Ishikawa (cell line): Measurements from ENCODE around the gene EFNA1.

Source experiments
- CEBPB ChIP-seq: IDR thresholded peaks from 2 replicates; pipeline ENCODE4 v1.6.1; 2012
- CREB1 ChIP-seq: IDR thresholded peaks from 2 replicates; pipeline ENCODE4 v1.6.1; 2012; ENCODE audit warnings: low read depth
- EGR1 ChIP-seq: IDR thresholded peaks from 2 replicates; pipeline ENCODE4 v1.6.1; 2012
- EP300 ChIP-seq: IDR thresholded peaks from 2 replicates; pipeline ENCODE4 v1.6.1; 2012; ENCODE audit warnings: borderline replicate concordance
- FOXM1 ChIP-seq: IDR thresholded peaks from 2 replicates; pipeline ENCODE4 v1.6.1; 2012; ENCODE audit warnings: low read depth, borderline replicate concordance
- NFIC ChIP-seq: IDR thresholded peaks from 2 replicates; pipeline ENCODE4 v1.6.1; 2012
- RAD21 ChIP-seq: IDR thresholded peaks from 2 replicates; pipeline ENCODE4 v1.6.1; 2012; ENCODE audit warnings: low read depth
- TAF1 ChIP-seq: IDR thresholded peaks from 2 replicates; pipeline ENCODE4 v1.6.1; 2012; ENCODE audit warnings: low read depth, mild to moderate bottlenecking
- TCF12 ChIP-seq: IDR thresholded peaks from 2 replicates; pipeline ENCODE4 v1.6.1; 2012; ENCODE audit warnings: low read depth
- TEAD4 ChIP-seq: IDR thresholded peaks from 2 replicates; pipeline ENCODE4 v1.6.1; 2012
- YY1 ChIP-seq: IDR thresholded peaks from 2 replicates; pipeline ENCODE4 v1.6.1; 2012; ENCODE audit warnings: low read depth
- ZBTB7A ChIP-seq: IDR thresholded peaks from 2 replicates; pipeline ENCODE4 v1.6.1; 2012; ENCODE audit warnings: low read depth
- TF ChIP-seq, protein P1 (sequence below): IDR thresholded peaks from 2 replicates; pipeline ENCODE4 v1.6.1; 2012
- TF ChIP-seq, protein P2 (sequence below): IDR thresholded peaks from 2 replicates; pipeline ENCODE4 v1.6.1; 2012
- TF ChIP-seq, protein P3 (sequence below): IDR thresholded peaks from 2 replicates; pipeline ENCODE4 v1.6.1; 2012; ENCODE audit warnings: low read depth, mild to moderate bottlenecking

The EFNA1 gene

DNA sequence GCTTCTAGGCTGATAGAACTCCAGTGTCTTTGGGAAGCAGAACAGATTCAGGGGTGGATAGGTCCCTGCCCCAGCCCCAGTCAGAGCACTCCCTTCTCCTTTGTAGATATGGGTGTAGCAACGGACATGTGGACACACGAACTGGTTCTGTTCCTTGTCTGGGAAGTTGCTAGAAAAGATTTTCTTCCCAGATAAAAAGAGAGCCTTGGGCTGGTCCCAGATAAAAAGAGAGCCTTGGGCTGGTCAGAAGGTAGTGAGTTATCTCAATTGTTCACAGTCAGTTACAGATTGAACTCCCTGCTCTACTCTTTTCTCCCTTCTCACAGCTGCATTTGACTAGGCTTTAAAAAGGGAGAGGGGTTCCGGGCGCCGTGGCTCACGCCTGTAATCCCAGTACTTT, 7.4 kb upstream of the EFNA1 start:
- TF ChIP-seq, protein P1, sequence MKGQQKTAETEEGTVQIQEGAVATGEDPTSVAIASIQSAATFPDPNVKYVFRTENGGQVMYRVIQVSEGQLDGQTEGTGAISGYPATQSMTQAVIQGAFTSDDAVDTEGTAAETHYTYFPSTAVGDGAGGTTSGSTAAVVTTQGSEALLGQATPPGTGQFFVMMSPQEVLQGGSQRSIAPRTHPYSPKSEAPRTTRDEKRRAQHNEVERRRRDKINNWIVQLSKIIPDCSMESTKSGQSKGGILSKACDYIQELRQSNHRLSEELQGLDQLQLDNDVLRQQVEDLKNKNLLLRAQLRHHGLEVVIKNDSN = no peak
- no peak for TF ChIP-seq RAD21
- TF ChIP-seq TEAD4 = no peak
- no peak for TF ChIP-seq EGR1
- no peak for TF ChIP-seq TAF1
- no peak for TF ChIP-seq EP300

DNA sequence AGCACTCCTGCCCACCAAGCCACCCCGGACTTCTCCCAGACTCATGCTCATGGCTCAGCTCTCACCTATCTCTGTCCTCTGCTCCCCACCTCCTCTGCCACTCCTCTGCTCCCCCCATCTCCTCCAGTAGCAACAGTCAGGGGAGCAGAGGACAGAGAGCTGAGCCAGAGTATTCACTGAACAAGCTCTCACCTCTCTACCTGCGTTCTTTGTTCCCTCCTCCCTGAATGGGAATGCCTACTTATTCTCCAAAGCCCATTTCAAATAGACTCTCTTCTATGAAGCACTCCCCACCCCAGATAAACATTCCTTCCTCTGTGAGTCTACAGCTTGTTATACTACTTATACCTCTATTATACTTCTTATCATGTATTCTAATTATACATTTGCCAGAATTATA, 6.4 kb upstream of the EFNA1 start:
- no peak for TF ChIP-seq NFIC
- TF ChIP-seq RAD21 = no peak
- no peak for TF ChIP-seq CREB1
- no peak for TF ChIP-seq TAF1
- TF ChIP-seq FOXM1 = no peak
- no peak for TF ChIP-seq TCF12
- no peak for TF ChIP-seq YY1
- TF ChIP-seq TEAD4 = no peak
- TF ChIP-seq, protein P1 = no peak
- TF ChIP-seq CEBPB = no peak
- TF ChIP-seq, protein P2, sequence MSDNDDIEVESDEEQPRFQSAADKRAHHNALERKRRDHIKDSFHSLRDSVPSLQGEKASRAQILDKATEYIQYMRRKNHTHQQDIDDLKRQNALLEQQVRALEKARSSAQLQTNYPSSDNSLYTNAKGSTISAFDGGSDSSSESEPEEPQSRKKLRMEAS = no peak
- no peak for TF ChIP-seq ZBTB7A
- TF ChIP-seq, protein P3, sequence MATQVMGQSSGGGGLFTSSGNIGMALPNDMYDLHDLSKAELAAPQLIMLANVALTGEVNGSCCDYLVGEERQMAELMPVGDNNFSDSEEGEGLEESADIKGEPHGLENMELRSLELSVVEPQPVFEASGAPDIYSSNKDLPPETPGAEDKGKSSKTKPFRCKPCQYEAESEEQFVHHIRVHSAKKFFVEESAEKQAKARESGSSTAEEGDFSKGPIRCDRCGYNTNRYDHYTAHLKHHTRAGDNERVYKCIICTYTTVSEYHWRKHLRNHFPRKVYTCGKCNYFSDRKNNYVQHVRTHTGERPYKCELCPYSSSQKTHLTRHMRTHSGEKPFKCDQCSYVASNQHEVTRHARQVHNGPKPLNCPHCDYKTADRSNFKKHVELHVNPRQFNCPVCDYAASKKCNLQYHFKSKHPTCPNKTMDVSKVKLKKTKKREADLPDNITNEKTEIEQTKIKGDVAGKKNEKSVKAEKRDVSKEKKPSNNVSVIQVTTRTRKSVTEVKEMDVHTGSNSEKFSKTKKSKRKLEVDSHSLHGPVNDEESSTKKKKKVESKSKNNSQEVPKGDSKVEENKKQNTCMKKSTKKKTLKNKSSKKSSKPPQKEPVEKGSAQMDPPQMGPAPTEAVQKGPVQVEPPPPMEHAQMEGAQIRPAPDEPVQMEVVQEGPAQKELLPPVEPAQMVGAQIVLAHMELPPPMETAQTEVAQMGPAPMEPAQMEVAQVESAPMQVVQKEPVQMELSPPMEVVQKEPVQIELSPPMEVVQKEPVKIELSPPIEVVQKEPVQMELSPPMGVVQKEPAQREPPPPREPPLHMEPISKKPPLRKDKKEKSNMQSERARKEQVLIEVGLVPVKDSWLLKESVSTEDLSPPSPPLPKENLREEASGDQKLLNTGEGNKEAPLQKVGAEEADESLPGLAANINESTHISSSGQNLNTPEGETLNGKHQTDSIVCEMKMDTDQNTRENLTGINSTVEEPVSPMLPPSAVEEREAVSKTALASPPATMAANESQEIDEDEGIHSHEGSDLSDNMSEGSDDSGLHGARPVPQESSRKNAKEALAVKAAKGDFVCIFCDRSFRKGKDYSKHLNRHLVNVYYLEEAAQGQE = no peak
- TF ChIP-seq EGR1 = no peak
- no peak for TF ChIP-seq EP300

DNA sequence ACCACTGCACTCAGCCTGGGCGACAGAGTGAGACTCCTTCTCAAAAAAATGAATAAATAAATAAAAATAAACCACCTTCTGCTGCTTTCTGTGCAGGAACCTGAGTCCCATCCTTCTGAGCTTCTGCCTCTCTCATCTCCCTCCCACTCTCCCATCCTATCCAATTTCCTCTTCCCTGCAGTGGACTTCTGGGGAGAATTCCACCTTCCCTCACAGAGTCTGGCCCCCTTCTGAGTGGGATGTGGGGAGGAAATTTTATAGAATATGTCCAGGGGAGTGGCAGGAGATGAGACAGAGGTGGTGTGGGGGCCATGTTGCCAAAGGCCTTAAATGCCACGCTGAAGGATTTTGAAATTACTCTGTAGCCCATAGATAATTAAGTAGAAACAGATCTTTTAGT, 5.4 kb upstream of the EFNA1 start:
- TF ChIP-seq ZBTB7A (no peak), FOXM1 (no peak), EP300 (no peak), TEAD4 (no peak), RAD21 (no peak), EGR1 (no peak), CREB1 (no peak), YY1 (no peak), NFIC (no peak)
- TF ChIP-seq, protein P2 = no peak

DNA sequence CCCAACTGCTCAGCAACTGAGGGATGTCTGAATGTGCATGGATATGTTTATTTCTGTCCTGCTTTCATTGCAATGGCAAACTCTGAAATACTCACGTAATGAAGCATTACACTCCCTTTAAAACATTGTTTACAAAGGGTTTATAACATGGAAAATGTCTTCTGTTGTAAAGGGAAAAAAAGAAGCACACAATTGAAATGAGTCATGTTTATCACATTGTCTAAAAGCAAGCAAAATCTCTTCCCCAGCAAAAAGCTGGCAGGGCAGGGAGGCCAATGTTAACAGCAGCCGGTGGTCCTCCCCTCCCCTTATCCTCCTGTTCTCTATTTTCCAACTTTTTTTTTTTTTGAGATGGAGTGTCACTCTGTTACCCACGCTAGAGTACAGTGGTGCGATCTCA, 3.9 kb upstream of the EFNA1 start:
- TF ChIP-seq EP300 (no peak), CEBPB (no peak), TCF12 (no peak), FOXM1 (no peak)
- TF ChIP-seq, protein P3 = no peak
- TF ChIP-seq, protein P1 = no peak

DNA sequence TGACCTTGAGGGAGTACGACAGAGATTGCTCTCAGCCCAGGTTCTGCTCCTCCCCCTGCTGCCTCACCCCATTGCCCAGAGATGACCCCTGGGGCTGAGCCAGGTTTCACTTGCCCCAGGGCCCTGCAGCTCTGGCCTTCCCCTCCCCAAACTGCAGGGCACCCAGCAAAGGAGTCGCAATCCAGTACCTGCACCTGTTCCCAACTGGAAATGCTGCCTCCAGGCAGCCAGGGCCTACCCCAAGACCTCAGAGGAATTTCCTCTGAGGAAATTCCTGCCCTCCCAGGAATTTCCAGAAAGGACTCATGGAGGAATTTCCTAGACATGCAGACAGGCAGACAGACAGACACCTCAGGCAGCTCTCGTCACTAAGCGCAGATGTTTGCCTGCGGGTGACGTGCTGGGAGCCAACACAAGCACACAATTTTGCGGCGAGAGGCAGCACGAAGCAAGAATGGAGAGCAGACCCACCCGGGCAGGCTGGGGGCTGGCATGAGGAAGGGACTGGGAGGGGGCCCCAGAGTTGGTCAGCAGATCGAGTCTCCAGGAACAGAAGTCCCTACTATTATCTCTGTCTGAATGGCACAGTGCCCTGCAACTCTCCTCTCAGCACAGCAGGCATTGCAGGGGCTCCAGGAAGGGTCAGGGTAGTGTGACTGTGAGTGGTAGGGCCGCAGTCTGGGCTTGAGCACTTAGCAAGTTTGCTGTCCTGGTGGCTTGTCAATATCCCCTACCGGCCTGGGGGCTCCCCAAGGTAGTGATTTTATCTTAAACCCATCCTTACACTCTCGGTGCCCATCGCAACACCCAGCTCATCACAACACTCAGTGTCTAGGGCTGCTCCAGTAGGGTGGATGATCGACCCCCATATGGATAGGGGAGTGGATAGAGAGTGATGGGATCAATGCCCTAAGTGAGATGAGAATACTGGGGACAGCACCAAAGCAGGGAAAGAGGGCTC, 2.9 kb upstream of the EFNA1 start:
- no peak for TF ChIP-seq YY1
- TF ChIP-seq, protein P1 = no peak
- TF ChIP-seq RAD21 = no peak
- TF ChIP-seq TEAD4 = no peak
- no peak for TF ChIP-seq ZBTB7A
- TF ChIP-seq NFIC = no peak
- no peak for TF ChIP-seq TCF12
- TF ChIP-seq, protein P3 = no peak
- no peak for TF ChIP-seq CEBPB
- no peak for TF ChIP-seq TAF1
- TF ChIP-seq, protein P2 = no peak
- TF ChIP-seq EGR1 = no peak
- TF ChIP-seq EP300 = no peak
- no peak for TF ChIP-seq FOXM1
